Activated naive CD8-positive, alpha-beta T cell treated with anti-CD3 and anti-CD28 coated beads, Interleukin-2, amount 50 U/mL, for 16 hours (primary cell): Measurements from ENCODE around the gene DIP2C.
"Not testable (repeated sequence)": the region's sequence is repeated elsewhere in the genome, so short reads cannot be mapped to it uniquely, and the experiment has no call there.

Source experiments
- DNase-seq: peaks from one replicate; pipeline ENCODE4 v3.0.0-alpha.2; 2020; ENCODE audit warnings: low read depth, low spot score

Gene DIP2C

DNA sequence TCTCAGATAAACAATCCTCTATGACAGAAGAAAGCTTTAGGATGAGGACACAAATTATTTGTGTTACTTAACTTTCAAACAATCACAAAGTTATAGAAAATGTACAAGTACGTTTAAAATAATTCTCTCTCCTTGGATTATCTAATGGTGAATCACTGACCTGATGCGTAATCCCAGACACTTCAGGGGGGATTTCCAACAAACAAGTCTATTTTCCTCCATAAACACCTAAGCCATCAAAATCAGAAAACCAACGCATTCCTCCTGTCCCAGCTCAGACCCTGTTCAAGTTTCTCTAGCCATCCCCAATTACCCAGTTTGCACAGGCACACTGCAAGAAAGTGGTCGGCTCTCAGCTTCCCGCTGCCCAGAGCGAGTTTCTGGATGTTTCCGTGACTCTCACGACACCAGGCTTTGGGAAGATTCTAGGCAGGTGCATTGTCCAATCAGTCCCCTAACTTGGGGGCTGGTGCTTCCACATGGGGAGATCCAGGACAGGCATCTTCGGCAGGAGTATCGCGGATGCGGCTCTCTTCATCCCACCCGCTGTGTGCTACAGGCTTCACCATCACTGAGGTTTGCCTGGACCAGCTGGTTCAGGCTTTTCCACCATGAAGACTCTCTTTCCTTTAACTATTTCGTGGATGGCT is 354.2 kb downstream of the DIP2C start:
- no peak for DNase-seq

GRCh38 chr10:331186-331585 is 358.3 kb downstream of the DIP2C start:
- DNase-seq = no peak

DNA sequence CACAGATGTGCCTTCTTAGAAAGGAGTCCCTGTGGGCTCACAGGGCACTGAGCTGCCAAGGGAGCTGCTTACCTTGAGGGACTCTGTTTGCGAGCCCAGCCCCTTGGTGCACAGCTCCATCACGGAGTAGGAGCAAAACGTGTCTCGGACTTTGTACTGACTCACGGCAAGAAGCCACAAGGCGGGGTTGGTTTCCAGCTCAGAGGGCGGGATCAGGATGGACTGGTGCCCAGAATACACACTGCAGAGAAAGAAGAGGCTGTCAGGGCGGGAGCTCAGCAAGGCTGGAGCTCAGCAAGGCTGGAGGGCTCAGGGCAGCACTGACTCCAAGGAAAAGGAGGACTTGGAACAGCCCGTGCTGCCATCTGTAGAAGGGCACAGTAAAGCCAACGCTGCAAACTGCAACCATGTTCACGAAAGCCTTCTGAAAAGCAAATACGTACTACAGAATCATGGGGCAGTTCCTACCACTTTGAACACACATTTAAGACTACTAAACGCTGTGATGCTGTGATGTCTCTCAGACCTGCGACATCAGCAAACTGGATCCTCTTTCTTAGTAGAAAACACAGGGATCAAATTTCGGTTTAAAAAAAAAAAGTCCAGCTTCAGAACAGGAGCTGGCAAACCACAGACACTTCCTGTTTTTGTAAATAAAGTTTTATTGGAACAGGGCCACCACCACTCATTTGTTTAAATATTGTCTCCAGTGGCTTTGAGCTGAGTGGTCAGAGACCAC is 359.9 kb downstream of the DIP2C start:
- DNase-seq = no peak

DNA sequence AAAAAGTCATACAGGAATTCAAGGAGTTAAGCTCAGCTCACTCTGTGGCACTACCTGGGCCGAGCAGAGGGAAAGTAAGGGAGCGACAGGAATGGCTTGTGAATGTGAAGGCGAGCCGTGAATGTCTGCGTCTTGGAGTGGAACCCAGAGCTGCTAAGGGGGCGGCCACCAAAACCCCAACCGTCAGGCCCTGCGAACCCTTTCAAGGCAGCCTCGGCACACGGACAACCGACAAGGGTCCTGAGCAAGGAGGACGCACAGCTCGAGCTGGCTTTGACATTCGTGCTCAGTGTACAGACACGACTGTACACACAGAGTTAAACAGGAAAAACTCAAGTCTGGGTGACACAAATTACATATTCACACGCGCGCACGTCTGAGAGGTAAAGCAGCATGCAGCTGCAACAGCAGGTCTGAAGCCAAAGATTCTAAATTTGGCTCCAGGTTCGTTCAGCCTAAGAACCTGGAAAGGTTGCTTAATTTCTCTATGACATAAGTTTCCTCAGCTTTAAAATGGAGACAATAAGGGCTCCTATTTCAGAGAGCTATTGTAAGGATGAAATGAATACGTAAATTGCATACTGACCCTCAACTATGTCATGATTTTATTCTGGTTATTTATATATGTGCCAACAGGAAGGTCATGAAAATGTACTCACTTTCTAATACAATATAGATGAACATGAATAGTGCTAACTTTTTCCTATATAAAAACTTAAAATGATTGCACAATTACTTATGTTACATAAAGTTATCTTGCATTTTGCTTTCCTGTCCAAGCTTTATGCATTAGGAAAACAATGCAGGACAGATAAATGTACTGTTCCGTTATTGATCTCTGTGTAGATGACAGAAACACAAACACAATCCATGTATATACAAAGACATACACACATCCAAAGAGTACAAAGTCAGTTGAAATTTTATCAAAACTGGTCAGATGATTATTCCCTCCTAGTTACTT is 361.3 kb downstream of the DIP2C start:
- no peak for DNase-seq

GRCh38 chr10:326894-327635 is 362.4 kb downstream of the DIP2C start:
- DNase-seq = no peak

DNA sequence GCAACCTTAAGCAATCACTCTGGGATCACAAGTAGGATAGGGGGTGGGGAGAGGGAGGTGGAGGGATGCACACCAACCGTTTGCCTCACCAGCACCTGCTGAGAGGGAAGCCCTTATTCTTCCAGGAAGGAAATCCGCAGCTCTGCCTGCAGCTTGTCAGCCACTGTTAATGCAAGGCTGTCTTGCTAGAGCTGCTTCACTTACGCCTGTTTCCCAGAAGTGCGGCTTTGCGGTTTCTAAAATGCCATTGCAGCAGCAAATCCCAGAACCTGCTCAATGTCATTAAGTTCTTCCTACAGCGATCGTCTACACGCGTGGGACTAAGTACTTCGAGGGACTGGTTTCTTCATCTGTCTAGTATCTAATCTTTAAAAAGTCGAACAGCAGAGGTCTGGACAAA is 363.1 kb downstream of the DIP2C start:
- DNase-seq = no peak

DNA sequence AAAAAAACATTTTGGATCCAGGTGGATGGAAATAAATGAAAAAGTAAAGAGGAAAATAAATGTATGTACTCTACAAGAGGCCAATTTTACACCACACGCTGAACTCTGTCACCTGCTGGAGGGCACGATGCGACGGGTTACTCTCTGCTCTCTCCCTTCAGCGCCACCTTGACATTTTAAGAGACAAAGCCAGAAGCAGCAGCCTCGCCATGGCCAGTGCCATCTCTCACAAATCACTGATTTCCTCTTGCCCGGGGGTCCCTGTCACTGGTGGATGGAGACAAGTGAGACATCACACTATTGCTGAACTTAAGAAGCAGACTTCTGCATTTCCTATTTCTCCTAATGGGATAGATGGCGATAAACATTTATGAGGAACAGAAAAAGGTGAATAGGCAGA is 364.2 kb downstream of the DIP2C start:
- no peak for DNase-seq

- DNase-seq = no peak
These were observed 364.9 kb downstream of the DIP2C start for GRCh38 chr10:324593-324992.

- no peak for DNase-seq
These were observed 365.7 kb downstream of the DIP2C start for GRCh38 chr10:323651-324293.

DNA sequence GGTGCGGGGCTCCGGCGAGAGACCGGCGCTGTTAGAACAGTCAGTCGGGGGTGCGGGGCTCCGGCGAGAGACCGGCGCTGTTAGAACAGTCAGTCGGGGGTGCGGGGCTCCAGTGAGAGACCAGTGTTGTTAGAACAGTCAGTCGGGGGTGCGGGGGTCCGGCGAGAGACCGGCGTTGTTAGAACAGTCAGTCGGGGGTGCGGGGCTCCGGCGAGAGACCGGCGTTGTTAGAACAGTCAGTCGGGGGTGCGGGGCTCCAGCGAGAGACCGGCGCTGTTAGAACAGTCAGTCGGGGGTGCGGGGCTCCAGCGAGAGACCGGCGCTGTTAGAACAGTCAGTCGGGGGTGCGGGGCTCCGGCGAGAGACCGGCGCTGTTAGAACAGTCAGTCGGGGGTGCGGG is 366.4 kb downstream of the DIP2C start:
- not testable (repeated sequence) for DNase-seq

- no peak for DNase-seq
These were observed 368.7 kb downstream of the DIP2C start for GRCh38 chr10:320771-321170.

- DNase-seq = no peak
These were observed 371.5 kb downstream of the DIP2C start for GRCh38 chr10:317926-318325.

- no peak for DNase-seq
These were observed 372.1 kb downstream of the DIP2C start for GRCh38 chr10:317271-317769.

DNA sequence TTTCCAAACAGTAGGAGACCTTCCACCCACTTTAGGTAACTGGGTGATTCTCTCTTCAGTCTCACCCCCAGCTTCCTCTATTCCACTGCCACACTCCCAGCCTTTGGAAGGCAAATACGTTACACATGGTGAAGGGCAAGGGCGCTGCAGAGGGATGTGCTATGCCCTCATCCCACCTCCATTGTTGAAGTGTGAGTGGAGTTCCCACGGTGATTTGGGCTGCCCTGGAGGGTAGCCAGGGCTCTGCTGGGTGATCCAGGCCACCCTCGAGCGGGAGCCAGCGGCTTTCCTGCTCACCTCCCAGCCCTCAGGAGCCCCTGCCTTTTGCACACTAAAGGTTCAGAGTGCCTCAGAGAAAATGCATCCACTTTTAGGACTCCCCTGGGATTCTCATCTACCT is 373.1 kb downstream of the DIP2C start:
- DNase-seq = no peak

- no peak for DNase-seq
These were observed 374.6 kb downstream of the DIP2C start for GRCh38 chr10:314871-315270.

GRCh38 chr10:314381-314780 is 375.1 kb downstream of the DIP2C start:
- no peak for DNase-seq

GRCh38 chr10:311901-312665 is 377.4 kb downstream of the DIP2C start:
- DNase-seq = no peak

DNA sequence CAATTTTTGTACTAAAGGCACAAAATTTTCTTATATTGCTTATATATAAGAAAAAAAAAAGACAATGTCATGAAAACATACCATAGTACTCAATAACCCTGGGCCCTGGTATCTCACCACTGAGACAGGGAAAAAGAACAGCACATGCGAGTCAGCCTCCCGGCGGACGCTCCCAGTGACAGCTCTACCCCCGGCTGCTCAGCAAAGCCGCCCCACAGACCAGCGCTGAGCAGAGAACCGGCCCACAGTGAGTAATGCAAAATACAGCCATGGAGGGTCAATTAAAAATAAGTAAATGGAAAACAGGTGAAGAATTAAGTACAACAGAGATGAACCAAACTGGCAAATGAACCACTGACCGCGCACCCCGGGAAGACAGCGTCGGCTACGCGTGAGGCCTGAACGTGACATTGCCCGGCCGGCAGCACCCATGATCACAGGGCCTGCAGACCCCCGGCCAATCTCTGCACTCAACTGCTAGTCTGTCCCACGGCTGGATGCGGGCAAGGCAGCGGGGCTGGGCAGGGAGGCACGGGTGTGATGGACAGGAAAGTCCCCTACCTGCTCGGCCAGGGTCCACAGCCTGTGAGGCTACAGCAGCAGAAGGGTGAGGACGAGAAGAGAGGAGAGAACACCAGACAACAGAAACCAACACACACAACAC is 378.4 kb downstream of the DIP2C start:
- no peak for DNase-seq

- no peak for DNase-seq
These were observed 379.1 kb downstream of the DIP2C start for GRCh38 chr10:310371-310770.
